GM13977 (cell line): Measurements from ENCODE around the gene MBTPS1.

ENCODE experiments used
- DNase-seq: peaks from one replicate; pipeline ENCODE4 v3.0.0; 2012; ENCODE audit warnings: low spot score
- in situ Hi-C: fragments of 300-500 bp; cut with MboI; formaldehyde crosslinking; loops from one replicate; pipeline ENCODE4 v1.12.0; 2022; ENCODE audit warnings: low sequenced_read_pairs, low pct_unique_long_range_greater_than_20kb, mixed read lengths, inconsistent platforms; ENCODE audit not compliant: unreplicated experiment
- TF ChIP-seq, protein P1 (sequence below): IDR thresholded peaks from 2 replicates; pipeline ENCODE4 v1.5.1; 2012; ENCODE audit warnings: mild to moderate bottlenecking, control low read depth; ENCODE audit not compliant: insufficient read depth; ENCODE audit errors: extremely low read depth, missing control alignments

MBTPS1 gene

DNA sequence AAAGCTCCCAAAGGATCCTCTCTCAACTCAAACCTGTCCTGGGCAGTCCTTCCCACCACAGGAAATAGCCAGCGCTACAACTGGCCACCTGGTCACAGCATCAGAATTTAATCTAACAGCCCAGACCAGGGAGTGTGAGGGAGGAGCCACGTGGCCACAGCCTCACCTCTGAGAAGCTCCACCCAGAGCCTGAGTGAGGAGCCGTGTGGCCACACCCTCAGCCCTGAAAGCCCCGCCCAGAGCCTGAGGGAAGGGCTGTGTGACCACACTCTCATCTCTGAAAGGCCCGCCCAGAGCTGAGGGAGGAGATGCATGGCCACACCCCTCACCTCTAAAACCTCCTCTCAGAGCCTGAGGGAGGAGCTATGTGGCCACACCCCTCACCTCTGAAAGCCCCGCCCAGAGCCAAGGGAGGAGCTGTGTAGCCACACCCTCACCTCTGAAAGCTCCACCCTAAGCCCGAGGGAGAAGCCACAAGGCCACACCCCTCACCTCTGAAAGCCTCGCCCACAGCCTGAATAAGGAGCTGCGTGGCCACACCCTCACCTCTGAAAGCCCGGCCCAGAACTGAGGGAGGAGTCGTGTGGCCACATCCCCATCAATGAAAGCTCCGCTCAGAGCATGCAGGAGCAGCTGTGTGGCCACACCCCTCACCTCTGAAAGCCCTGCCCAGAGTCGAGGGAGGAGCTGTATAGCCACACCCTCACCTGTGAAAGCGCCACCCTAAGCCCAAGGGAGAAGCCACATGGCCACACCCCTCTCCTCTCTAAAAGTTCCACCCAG lies 102.8 kb downstream of the MBTPS1 start:
- TF ChIP-seq, protein P1, sequence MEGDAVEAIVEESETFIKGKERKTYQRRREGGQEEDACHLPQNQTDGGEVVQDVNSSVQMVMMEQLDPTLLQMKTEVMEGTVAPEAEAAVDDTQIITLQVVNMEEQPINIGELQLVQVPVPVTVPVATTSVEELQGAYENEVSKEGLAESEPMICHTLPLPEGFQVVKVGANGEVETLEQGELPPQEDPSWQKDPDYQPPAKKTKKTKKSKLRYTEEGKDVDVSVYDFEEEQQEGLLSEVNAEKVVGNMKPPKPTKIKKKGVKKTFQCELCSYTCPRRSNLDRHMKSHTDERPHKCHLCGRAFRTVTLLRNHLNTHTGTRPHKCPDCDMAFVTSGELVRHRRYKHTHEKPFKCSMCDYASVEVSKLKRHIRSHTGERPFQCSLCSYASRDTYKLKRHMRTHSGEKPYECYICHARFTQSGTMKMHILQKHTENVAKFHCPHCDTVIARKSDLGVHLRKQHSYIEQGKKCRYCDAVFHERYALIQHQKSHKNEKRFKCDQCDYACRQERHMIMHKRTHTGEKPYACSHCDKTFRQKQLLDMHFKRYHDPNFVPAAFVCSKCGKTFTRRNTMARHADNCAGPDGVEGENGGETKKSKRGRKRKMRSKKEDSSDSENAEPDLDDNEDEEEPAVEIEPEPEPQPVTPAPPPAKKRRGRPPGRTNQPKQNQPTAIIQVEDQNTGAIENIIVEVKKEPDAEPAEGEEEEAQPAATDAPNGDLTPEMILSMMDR = no peak
- in situ Hi-C loops = no loop called here

DNA sequence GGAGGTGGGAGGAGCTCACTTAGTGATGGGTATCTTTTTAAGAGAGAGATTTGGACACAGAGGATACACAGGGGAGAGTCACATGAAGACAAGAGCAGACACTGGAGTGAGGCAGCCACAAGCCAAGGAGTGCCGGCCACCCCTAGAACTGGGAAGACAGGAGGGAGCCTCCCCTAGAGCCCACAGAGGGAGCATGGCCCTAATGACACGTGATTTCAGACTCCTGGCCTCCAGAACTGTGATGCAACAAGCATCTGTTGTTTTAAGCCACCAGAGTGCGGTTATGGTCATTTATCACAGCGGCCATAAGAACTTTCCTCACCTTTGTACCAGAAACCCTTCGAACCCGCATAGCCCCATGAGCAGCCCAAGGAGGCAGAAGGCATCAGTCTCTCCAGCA lies 107.5 kb downstream of the MBTPS1 start:
- in situ Hi-C loops = no loop called here
- TF ChIP-seq, protein P1 = no peak
- no peak for DNase-seq

More for the DNA sequence above, 102.8 kb downstream of the MBTPS1 start:
- DNase-seq = peak; percentile 81

GRCh38 chr16:84007965-84008364 lies 108.8 kb downstream of the MBTPS1 start:
- DNase-seq = no peak
- TF ChIP-seq, protein P1 = no peak
- in situ Hi-C loops = no loop called here

DNA sequence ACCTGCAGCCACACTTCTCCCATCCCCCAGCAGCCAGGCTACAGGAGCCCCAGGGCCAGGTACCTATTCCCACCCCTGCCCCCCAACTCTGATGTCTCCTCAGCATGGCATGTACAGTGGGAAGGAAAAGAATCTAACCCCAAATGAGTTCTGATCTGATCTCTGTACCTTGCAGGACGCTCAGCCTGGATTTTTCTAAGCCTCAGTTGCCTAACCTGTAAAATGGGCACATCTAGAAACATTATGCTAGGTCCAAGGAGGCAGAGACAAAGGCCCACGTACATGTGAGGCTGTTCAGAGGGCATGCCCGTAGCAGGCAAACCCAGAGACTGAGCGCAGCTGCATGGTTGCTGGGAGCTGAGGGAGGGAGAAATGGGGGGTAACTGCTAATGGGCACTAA lies 109.2 kb downstream of the MBTPS1 start:
- TF ChIP-seq, protein P1 = no peak
- in situ Hi-C loops = no loop called here
- no peak for DNase-seq

- TF ChIP-seq, protein P1 = no peak
- DNase-seq = no peak
- in situ Hi-C loops = no loop called here
These were observed 111.4 kb downstream of the MBTPS1 start for GRCh38 chr16:84005391-84005790.

DNA sequence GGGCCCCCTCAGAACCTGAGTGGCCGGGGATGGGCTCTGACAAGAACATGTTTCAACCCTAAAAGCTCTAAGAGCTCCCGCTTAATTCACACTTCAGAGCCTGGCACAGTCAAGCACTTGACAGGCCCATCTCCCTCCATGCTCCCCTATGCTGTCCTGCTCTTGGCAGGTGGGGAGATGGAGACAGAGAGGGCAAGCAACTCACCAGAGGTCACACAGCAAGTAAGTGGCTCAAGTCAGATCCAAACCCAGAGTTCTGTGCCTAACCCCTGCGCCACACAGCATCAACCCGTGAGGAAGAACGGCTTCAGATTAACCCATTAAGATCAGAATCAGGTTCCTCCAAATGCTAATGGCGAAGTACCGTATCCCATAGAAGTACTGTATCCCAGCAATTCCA lies 112.3 kb downstream of the MBTPS1 start:
- DNase-seq = no peak
- in situ Hi-C loops = no loop called here
- TF ChIP-seq, protein P1 = no peak
